Chondrocyte (in vitro differentiated cells): Measurements from ENCODE around the gene BTG4. TPM values are rescaled to one million over a fixed set of nuclear protein-coding genes. Genes with fewer than 3 reads are reported as not detected.

Source experiments
- DNase-seq: peaks from one replicate; pipeline ENCODE4 v3.0.0; 2021; ENCODE audit warnings: mixed read lengths, low spot score
- H3K27ac Mint-ChIP-seq: one replicate; pipeline ENCODE4 v1.8.0; 2021; ENCODE audit warnings: mild to moderate bottlenecking, moderate library complexity, mixed read lengths; ENCODE audit not compliant: unreplicated experiment
- H3K27me3 Mint-ChIP-seq: 2 replicates; pipeline ENCODE4 v1.8.0; 2021; ENCODE audit warnings: low read depth, mixed read lengths
- H3K36me3 Mint-ChIP-seq: 2 replicates; pipeline ENCODE4 v1.8.0; 2021; ENCODE audit warnings: low read depth, mixed read lengths
- H3K4me1 Mint-ChIP-seq: 2 replicates; pipeline ENCODE4 v1.8.0; 2021; ENCODE audit warnings: low read depth, mild to moderate bottlenecking, mixed read lengths
- H3K4me3 Mint-ChIP-seq: one replicate; pipeline ENCODE4 v1.8.0; 2021; ENCODE audit warnings: mild to moderate bottlenecking, moderate library complexity, mixed read lengths; ENCODE audit not compliant: unreplicated experiment
- H3K9me3 Mint-ChIP-seq: 2 replicates; pipeline ENCODE4 v1.8.0; 2021; ENCODE audit warnings: low read depth, mixed read lengths
- total RNA-seq: library from RNA; stranded (reverse); gene quantifications from 3 replicates; pipeline ENCODE4 v1.2.1, GENCODE V29; 2021
- TF ChIP-seq, protein P1 (sequence below): fragments of 200-600 bp; sonication (generic); IDR thresholded peaks from 2 replicates; pipeline ENCODE4 v1.5.0; 2021; ENCODE audit warnings: antibody characterized with exemption, mild to moderate bottlenecking, moderate library complexity

Gene BTG4
- total RNA-seq, 1 donor from 2014 or later, result not detected

DNA sequence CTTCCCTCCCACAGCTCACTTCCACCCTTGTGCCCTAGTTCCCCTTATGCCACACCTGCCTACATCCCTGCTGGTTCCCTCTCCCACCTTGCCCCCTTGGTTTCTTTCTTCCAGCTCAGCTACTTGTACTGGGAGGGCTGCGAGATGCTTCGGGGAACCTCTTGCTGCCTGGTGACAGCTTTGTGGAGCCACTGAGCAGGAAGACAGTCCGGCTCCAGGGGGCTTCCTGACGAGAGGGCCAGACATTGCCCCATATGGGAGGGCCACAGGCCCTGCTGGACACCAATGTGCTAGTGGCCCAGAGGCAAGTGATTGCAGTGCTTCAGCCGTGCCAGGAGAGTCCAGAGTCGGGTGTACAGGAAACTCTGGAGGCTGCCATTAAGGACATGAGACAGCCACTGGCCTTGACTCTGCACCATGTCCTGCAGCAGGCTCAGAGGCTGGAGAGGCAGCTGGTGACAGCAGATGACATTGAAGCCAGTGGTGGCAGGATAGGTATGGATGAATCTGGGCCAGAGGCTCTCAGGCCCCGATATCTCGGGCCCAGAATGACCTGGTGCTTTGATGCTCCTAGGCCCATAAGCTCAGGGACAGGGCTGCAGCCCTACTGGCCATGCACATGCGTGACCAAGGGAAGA lies 54.3 kb downstream of the BTG4 start:
- TF ChIP-seq, protein P1, sequence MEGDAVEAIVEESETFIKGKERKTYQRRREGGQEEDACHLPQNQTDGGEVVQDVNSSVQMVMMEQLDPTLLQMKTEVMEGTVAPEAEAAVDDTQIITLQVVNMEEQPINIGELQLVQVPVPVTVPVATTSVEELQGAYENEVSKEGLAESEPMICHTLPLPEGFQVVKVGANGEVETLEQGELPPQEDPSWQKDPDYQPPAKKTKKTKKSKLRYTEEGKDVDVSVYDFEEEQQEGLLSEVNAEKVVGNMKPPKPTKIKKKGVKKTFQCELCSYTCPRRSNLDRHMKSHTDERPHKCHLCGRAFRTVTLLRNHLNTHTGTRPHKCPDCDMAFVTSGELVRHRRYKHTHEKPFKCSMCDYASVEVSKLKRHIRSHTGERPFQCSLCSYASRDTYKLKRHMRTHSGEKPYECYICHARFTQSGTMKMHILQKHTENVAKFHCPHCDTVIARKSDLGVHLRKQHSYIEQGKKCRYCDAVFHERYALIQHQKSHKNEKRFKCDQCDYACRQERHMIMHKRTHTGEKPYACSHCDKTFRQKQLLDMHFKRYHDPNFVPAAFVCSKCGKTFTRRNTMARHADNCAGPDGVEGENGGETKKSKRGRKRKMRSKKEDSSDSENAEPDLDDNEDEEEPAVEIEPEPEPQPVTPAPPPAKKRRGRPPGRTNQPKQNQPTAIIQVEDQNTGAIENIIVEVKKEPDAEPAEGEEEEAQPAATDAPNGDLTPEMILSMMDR, result no peak
- Mint-ChIP-seq H3K4me3 (no peak overlapping the region), H3K9me3 (no peaks in the 10 kb centered on the region), H3K4me1 (peaks cover 3% of the 10 kb centered on the region), H3K27ac (no peak overlapping the region), H3K36me3 (no peaks in the 10 kb centered on the region), H3K27me3 (peaks cover 26% of the 10 kb centered on the region)
- DNase-seq, result no peak

DNA sequence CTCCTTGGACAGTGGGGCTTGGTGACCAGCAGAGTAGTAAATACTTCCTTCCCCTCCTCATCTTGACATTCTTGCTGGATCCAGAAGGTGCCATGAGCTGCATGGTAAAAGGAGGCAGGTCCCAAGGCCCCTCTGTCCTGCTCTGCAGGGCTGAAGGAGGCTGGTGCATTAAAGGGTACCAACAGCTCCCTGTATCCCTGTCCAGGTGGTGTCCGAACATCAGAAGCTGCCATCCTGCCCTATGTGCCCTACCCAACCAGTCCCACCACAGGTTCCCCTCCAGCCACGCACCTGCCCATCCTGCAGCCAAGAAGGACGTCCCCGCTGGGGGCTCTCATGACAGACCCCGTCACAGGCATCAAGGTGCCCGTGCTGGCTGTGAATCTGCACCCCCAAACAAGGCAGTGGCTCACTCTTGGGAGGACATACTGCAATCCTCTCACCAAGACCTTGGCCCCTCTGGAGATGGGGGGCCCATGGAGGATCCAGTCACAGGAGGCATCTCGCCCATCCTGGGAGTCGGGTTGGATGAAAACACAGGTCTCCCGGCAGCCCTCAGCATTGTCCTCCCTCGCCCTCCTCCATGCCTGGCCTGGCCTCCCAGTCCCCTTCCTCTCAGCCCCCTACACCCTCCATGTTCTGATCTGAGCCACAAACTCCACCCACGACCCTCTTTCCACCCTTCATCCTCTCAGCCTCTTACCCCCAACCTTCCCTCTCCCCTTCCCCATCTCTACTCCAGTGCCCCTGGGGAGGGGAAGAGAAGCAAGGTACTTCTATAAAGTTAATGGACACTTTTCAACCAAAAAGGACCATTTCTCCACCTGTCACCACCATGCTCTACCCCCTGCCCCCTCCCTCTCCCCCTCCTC lies 55.1 kb downstream of the BTG4 start:
- H3K36me3 Mint-ChIP-seq, result no peaks in the 10 kb centered on the region
- H3K27me3 Mint-ChIP-seq, result peaks cover 29% of the 10 kb centered on the region
- no peak for DNase-seq
- no peak overlapping the region for H3K27ac Mint-ChIP-seq
- no peaks in the 10 kb centered on the region for H3K9me3 Mint-ChIP-seq
- no peak overlapping the region for H3K4me3 Mint-ChIP-seq
- peaks cover 3% of the 10 kb centered on the region for H3K4me1 Mint-ChIP-seq
- TF ChIP-seq, protein P1, result no peak

GRCh38 chr11:111456086-111456858 lies 55.9 kb downstream of the BTG4 start:
- no peaks in the 10 kb centered on the region for H3K9me3 Mint-ChIP-seq
- no peaks in the 10 kb centered on the region for H3K36me3 Mint-ChIP-seq
- no peak for DNase-seq
- H3K27ac Mint-ChIP-seq, result no peak overlapping the region
- peaks cover 3% of the 10 kb centered on the region for H3K4me1 Mint-ChIP-seq
- peaks cover 32% of the 10 kb centered on the region for H3K27me3 Mint-ChIP-seq
- TF ChIP-seq, protein P1, result no peak
- no peak overlapping the region for H3K4me3 Mint-ChIP-seq

- Mint-ChIP-seq H3K4me1 (peaks cover 3% of the 10 kb centered on the region), H3K27me3 (peaks cover 29% of the 10 kb centered on the region), H3K9me3 (no peaks in the 10 kb centered on the region), H3K27ac (no peak overlapping the region), H3K36me3 (no peaks in the 10 kb centered on the region), H3K4me3 (no peak overlapping the region)
- TF ChIP-seq, protein P1, result no peak
- DNase-seq, result no peak
These were observed 56.7 kb downstream of the BTG4 start for GRCh38 chr11:111455291-111456085.
